Heart left ventricle (tissue), 16 donors: Measurements from ENCODE around the gene ENTPD8. TPM values are rescaled to one million over a fixed set of nuclear protein-coding genes. Genes with fewer than 3 reads are reported as not detected.
A peak's percentile ranks its signal among the peaks of the same experiment; 100 is the strongest.

Experiments used
- ATAC-seq, 4 donors: fragments of 200-7000 bp; cut with Tn5 transposase; one replicate each; pipeline ENCODE4 v1.9.1; 2020 to 2022; ENCODE audit warnings: moderate library complexity in 4 of 4, mild to moderate bottlenecking in 3 of 4, moderate number of reproducible peaks in 1 of 4
- DNase-seq, 5 donors: peaks; one replicate each; pipeline ENCODE4 v3.0.0-alpha.2; 2020
- H3K27ac ChIP-seq, 12 donors: fragments of 200-600 bp; sonication (generic) in 4 of 12; one replicate each; pipeline versions ENCODE4 v1.5.0 to v1.8.0; 2016 to 2022; ENCODE audit warnings: mild to moderate bottlenecking in 2 of 12
- H3K27me3 ChIP-seq, 9 donors: fragments of 200-600 bp; sonication (generic) in 2 of 9; one replicate each; pipeline versions ENCODE4 v1.5.1 to v1.8.0; 2016 to 2022; ENCODE audit warnings: mild to moderate bottlenecking in 3 of 9
- H3K36me3 ChIP-seq, 9 donors: fragments of 200-600 bp; sonication (generic) in 2 of 9; one replicate each; pipeline versions ENCODE4 v1.5.0 to v1.8.0; 2018 to 2022; ENCODE audit warnings: mild to moderate bottlenecking in 2 of 9
- H3K4me1 ChIP-seq, 12 donors: fragments of 200-600 bp; sonication (generic) in 4 of 12; one replicate each; pipeline versions ENCODE4 v1.5.0 to v1.8.0; 2016 to 2022; ENCODE audit warnings: mild to moderate bottlenecking in 3 of 12
- H3K4me3 ChIP-seq, 12 donors: fragments of 200-600 bp; sonication (generic) in 4 of 12; one replicate each; pipeline versions ENCODE4 v1.5.0 to v1.8.0; 2017 to 2022; ENCODE audit warnings: mild to moderate bottlenecking in 9 of 12, moderate library complexity in 4 of 12
- H3K9me3 ChIP-seq, 12 donors: fragments of 200-600 bp; sonication (generic) in 4 of 12; one replicate each; pipeline versions ENCODE4 v1.5.0 to v1.8.0; 2016 to 2022; ENCODE audit warnings: mild to moderate bottlenecking in 1 of 12
- CTCF ChIP-seq, 12 donors: fragments of 200-600 bp; sonication (generic) in 4 of 12; IDR thresholded peaks; one replicate each; pipeline versions ENCODE4 v1.5.0 to v1.8.0; 2018 to 2022; ENCODE audit warnings: antibody characterized with exemption in 12 of 12, mild to moderate bottlenecking in 5 of 12
- POLR2A ChIP-seq, 2 donors: fragments of 450-650 bp; IDR thresholded peaks; one replicate each; pipeline ENCODE4 v1.6.1; 2017; ENCODE audit warnings: antibody characterized with exemption in 2 of 2, mild to moderate bottlenecking in 2 of 2, moderate library complexity in 2 of 2
- WGBS, 4 donors: extraction: QIAGEN DNeasy Blood & Tissue Kit in 2 of 4; methylation state at CpG; one replicate each; pipeline versions ENCODE4 v1.1.5 to v1.1.7; 2013 to 2018; 5-methylcytosine and 5-hydroxymethylcytosine counted together
- intact Hi-C, 10 donors: fragments of 100-400 bp; cut with DNase I; formaldehyde crosslinking; loops; one replicate each; pipeline versions ENCODE4 v1.11.1 to v1.14.2; 2022
- polyA plus RNA-seq, 2 donors: library from polyadenylated mRNA; stranded (reverse); fragments of 200-250 nt; gene quantifications; one replicate each; pipeline ENCODE4 v1.2.3, GENCODE V29; 2013
- total RNA-seq, 9 donors: library from RNA; depleted of rRNA in 2 of 9; stranded (reverse); fragments of >200 nt in 2 of 9; fragmentation: NEBNext Ultra II Directional in 3 of 9; extraction: Animal tissue kit (Norgen Biotek cat#: 25700) in 3 of 9; gene quantifications; one replicate each; pipeline versions ENCODE4 v1.1.0 to v1.2.4, GENCODE V29; 2016 to 2023
- donor health status: ischemic (EF 13 %, LVEDD 7.1; RV severe dilation, severe dysfunction).
- donor health status: healthy with polysubstance abuse.
- donor health status: DM: no; HTN: yes; CAD: no.
- donor health status: DM: no; HTN: no; CAD: no.
- donor health status: ischemic (EF 25% LVEDD 6.9; RV normal size, moderate dysfunction).
- donor health status: ischemic (EF 25% LVEDD 5.7; RV mildly dilated, moderate dysfunction).
- donor health status: healthy.
- donor health status: DM: yes; HTN: yes; CAD: no.
- donor health status: ischemic (EF 35%, LVEDD 5.7; RV mildly dilated, moderate dysfunction).
- donor health status: nonischemic (EF 11% LVEDD 7.7; RV severe dilation, severe dysfunction).
- donor health status: DM: yes; HTN: yes; CAD: no.
- donor health status: PGD.
- donor health status: ischemic (EF 29% LVEDD 5.4; RV normal size, mild dysfunction).
- donor health status: nonischemic (EF 23%, LVEDD 6.1; RV moderate dilation, normal function).

Gene ENTPD8
- total and polyA plus RNA-seq, 11 donors: not detected

- peak overlapping the region; percentile 48 to 89 (median 82) for H3K27ac ChIP-seq
- peak overlapping the region; percentile 63 to 100 (median 92) for H3K4me3 ChIP-seq
- no peaks in the 10 kb centered on the region for H3K36me3 ChIP-seq
- no peak for TF ChIP-seq CTCF (IDR thresholded peaks at IDR 0.05)
- TF ChIP-seq POLR2A (IDR thresholded peaks at IDR 0.05): no peak
- DNase-seq (peak in 1 of 5 donors; percentile 1), ATAC-seq (no peak)
- WGBS, 4 donors: 2 to 4% (median 2%) methylated on average over 11 of the region's 11 CpGs
- H3K27me3 ChIP-seq: no peaks in the 10 kb centered on the region
- H3K9me3 ChIP-seq: no peaks in the 10 kb centered on the region
- H3K4me1 ChIP-seq: peaks cover 0 to 49% (median 25%) of the 10 kb centered on the region in 12 donors
- intact Hi-C loops: loop anchor here in 3 of 10 donors (2.0 to 10.0 kb wide), 5 partner anchors 23 to 297 kb away; partner anchors contain the start of gene NRARP (in 1 of the 3)
Measured at GRCh38 chr9:137421838-137422603, 19.1 kb downstream of the ENTPD8 start.

- H3K36me3 ChIP-seq: no peaks in the 10 kb centered on the region
- H3K27me3 ChIP-seq: no peaks in the 10 kb centered on the region
- no peaks in the 10 kb centered on the region for H3K9me3 ChIP-seq
- DNase-seq (peak in 3 of 5 donors; percentile 24 to 62 (median 36)), ATAC-seq (peak in 3 of 4 donors; percentile 41 to 63 (median 53))
- H3K4me3 ChIP-seq: peak overlapping the region in 11 of 12 donors; percentile 1 to 56 (median 42)
- H3K4me1 ChIP-seq: peaks cover 1 to 36% (median 17%) of the 10 kb centered on the region in 12 donors
- intact Hi-C loops: no loop called here
- TF ChIP-seq CTCF (IDR thresholded peaks at IDR 0.05): no peak
- WGBS, 4 donors: 52 to 92% (median 87%) methylated on average over 89 to 99 of the region's 99 CpGs
- H3K27ac ChIP-seq: peak overlapping the region in 8 of 12 donors; percentile 4 to 74 (median 66)
Measured at GRCh38 chr9:137417161-137418021, 23.8 kb downstream of the ENTPD8 start.

GRCh38 chr9:137416563-137417151 is 24.5 kb downstream of the ENTPD8 start:
- Histone ChIP-seq H3K4me3 (peak overlapping the region in 11 of 12 donors; percentile 1 to 56 (median 42)), H3K4me1 (peaks cover 4 to 36% (median 17%) of the 10 kb centered on the region in 12 donors), H3K9me3 (no peaks in the 10 kb centered on the region), H3K27ac (peak overlapping the region in 8 of 12 donors; percentile 4 to 74 (median 66)), H3K27me3 (no peaks in the 10 kb centered on the region), H3K36me3 (no peaks in the 10 kb centered on the region)
- intact Hi-C loops: no loop called here
- TF ChIP-seq CTCF (IDR thresholded peaks at IDR 0.05): no peak
- no peak for TF ChIP-seq POLR2A (IDR thresholded peaks at IDR 0.05)
- ATAC-seq (peak in 3 of 4 donors; percentile 6 to 60 (median 35)), DNase-seq (peak in 2 of 5 donors; percentile 45 to 66)
- 62 to 87% (median 81%) methylated on average over 15 to 45 of the region's 45 CpGs for WGBS, 4 donors
